A204.1 (cell line): ENCODE results near the gene CACNG4.

Experiments used
- FAIRE-seq: peaks from 2 replicates; lab custom pipeline; 2012; peaks lifted over from hg19 to GRCh38; lab: Jason Lieb, UNC

CACNG4 gene

GRCh38 chr17:66963909-66964771, at the start of gene CACNG4:
Gene CACNG4, plus strand, starts transcription at chr17:66964707. Its CDS starts 205 bp downstream, at chr17:66964912.
- no peak for FAIRE-seq

GRCh38 chr17:66915204-66915611, 49.3 kb upstream of the CACNG4 start:
- no peak for FAIRE-seq

GRCh38 chr17:66915792-66916191, 48.7 kb upstream of the CACNG4 start:
- FAIRE-seq, result no peak

- no peak for FAIRE-seq
Measured at GRCh38 chr17:66916946-66917345, 47.6 kb upstream of the CACNG4 start.

- FAIRE-seq, result no peak
Measured at GRCh38 chr17:66918896-66919295, 45.6 kb upstream of the CACNG4 start.

- FAIRE-seq, result no peak
Measured at GRCh38 chr17:66920435-66920834, 44.1 kb upstream of the CACNG4 start.

GRCh38 chr17:66920950-66921349, 43.6 kb upstream of the CACNG4 start:
- no peak for FAIRE-seq

- no peak for FAIRE-seq
Measured at GRCh38 chr17:66923886-66924285, 40.6 kb upstream of the CACNG4 start.

GRCh38 chr17:66925811-66926500, 38.6 kb upstream of the CACNG4 start:
- FAIRE-seq, result no peak

- FAIRE-seq, result no peak
Measured at GRCh38 chr17:66928949-66929348, 35.6 kb upstream of the CACNG4 start.

- FAIRE-seq, result no peak
Measured at GRCh38 chr17:66929591-66929990, 34.9 kb upstream of the CACNG4 start.

- FAIRE-seq, result no peak
Measured at GRCh38 chr17:66930933-66931332, 33.6 kb upstream of the CACNG4 start.

GRCh38 chr17:66932311-66932710, 32.2 kb upstream of the CACNG4 start:
- no peak for FAIRE-seq

- no peak for FAIRE-seq
Measured at GRCh38 chr17:66934040-66934439, 30.5 kb upstream of the CACNG4 start.

GRCh38 chr17:66935717-66936116, 28.8 kb upstream of the CACNG4 start:
- FAIRE-seq, result no peak

GRCh38 chr17:66938656-66939055, 25.9 kb upstream of the CACNG4 start:
- FAIRE-seq, result no peak

GRCh38 chr17:66939461-66940114, 24.9 kb upstream of the CACNG4 start:
- FAIRE-seq, result no peak

- no peak for FAIRE-seq
Measured at GRCh38 chr17:66941249-66941648, 23.3 kb upstream of the CACNG4 start.

GRCh38 chr17:66941773-66942450, 22.6 kb upstream of the CACNG4 start:
- FAIRE-seq, result no peak

GRCh38 chr17:66942451-66943264, 21.8 kb upstream of the CACNG4 start:
- no peak for FAIRE-seq

- no peak for FAIRE-seq
Measured at GRCh38 chr17:66943484-66943883, 21.0 kb upstream of the CACNG4 start.
